Fibroblast of peridontal ligament (primary cell): Measurements from ENCODE around the gene SCD.
"Not testable (repeated sequence)": the region's sequence is repeated elsewhere in the genome, so short reads cannot be mapped to it uniquely, and the experiment has no call there.

ENCODE experiments used
- DNase-seq: peaks from one replicate; pipeline ENCODE4 v3.0.0-alpha.2; 2010; ENCODE audit errors: extremely low read depth

SCD gene

DNA sequence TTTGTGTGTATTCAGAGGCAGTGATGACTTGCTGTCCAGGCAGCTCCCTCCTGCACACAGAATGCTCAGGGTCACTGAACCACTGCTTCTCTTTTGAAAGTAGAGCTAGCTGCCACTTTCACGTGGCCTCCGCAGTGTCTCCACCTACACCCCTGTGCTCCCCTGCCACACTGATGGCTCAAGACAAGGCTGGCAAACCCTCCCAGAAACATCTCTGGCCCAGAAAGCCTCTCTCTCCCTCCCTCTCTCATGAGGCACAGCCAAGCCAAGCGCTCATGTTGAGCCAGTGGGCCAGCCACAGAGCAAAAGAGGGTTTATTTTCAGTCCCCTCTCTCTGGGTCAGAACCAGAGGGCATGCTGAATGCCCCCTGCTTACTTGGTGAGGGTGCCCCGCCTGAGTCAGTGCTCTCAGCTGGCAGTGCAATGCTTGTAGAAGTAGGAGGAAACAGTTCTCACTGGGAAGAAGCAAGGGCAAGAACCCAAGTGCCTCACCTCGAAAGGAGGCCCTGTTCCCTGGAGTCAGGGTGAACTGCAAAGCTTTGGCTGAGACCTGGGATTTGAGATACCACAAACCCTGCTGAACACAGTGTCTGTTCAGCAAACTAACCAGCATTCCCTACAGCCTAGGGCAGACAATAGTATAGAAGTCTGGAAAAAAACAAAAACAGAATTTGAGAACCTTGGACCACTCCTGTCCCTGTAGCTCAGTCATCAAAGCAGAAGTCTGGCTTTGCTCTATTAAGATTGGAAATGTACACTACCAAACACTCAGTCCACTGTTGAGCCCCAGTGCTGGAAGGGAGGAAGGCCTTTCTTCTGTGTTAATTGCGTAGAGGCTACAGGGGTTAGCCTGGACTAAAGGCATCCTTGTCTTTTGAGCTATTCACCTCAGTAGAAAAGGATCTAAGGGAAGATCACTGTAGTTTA, 15.8 kb downstream of the SCD start:
- no peak for DNase-seq

DNA sequence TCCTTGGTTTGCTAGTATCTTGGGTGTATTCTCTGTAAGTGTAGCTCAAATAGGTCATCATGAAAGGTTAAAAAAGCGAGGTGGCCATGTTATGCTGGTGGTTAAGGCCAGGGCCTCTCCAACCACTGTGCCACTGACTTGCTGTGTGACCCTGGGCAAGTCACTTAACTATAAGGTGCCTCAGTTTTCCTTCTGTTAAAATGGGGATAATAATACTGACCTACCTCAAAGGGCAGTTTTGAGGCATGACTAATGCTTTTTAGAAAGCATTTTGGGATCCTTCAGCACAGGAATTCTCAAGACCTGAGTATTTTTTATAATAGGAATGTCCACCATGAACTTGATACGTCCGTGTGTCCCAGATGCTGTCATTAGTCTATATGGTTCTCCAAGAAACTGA, 17.1 kb downstream of the SCD start:
- no peak for DNase-seq

DNA sequence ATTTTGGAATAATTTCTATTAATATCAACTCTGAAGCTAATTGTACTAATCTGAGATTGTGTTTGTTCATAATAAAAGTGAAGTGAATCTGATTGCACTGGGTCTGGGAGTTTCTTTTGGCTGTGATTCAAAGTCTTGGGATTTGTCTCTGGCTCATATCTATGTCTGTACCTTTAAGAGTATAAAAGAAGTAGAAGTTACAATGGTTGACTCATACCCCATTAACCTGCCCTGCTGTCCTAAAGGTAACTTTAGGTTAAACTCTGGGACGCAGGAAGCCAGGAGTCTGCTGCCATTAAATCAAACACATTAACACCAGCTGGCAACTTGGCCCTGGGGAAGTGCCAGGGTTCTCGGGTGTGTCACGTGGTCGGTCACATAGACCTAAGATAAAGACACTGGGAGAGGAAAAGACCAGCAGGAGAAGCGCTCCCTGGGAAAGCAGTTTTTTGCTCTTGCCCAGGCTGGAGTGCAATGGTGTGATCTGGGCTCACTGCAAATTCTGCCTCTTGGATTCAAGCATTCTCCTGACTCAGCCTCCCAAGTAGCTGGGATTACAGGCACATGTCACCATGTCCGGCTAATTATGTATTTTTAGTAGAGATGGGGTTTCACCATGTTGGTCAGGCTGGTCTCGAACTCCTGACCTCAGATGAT, 17.8 kb downstream of the SCD start:
- DNase-seq = peak; percentile 35

DNA sequence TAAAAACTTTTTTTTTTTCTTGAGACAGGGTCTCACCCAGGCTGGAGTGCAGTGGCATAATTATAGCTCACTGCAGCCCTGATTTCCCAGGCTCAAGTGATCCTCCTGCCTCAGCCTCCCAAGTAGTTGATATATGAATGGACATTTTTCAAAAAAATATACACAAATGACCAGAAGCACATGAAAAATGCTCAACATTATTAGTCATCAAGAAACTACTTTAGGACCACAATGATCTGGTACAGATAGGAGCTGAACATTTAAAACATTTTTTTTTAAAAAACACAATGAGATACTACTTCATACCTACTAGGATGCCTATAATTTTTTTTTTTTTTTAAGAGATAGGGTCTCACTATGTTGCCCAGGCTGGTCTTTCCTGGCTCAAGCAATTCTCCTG, 21.7 kb downstream of the SCD start:
- no peak for DNase-seq

DNA sequence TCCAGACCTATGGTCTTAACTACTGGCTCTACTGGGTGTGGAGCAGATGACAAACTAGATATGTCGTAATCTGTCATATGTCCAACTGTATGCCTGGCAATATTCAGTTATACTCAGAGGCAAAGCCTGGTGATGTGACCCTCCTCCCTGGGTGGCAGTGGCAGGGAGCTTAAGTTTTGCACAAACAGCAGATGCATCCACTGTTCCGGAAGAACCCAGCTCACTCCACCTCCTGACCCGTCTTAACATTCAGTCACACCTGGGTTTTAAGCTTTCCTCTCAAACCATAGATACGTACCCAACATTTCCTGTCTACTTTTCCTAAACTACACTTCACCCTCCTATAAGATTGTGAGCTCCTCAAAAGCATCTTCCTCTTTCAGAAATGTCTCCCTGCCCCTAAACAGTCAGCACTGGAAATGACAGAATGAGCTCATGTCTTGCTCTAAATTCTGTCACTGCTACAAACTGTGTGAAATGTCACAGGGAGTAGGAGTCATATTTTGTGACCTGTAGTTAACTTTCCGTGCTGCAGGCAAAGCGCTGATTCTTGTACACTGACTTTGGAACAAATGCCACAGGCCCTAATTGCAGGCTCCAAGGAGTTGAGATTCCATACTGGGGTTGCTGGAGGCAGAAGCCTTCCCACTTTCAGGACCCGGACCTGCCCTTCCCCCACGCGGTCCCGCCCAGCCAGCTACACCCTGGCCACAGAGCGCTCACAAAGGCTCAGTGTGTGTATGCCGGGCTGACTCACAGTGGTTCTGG, 23.9 kb downstream of the SCD start:
- DNase-seq = peak; percentile 81

DNA sequence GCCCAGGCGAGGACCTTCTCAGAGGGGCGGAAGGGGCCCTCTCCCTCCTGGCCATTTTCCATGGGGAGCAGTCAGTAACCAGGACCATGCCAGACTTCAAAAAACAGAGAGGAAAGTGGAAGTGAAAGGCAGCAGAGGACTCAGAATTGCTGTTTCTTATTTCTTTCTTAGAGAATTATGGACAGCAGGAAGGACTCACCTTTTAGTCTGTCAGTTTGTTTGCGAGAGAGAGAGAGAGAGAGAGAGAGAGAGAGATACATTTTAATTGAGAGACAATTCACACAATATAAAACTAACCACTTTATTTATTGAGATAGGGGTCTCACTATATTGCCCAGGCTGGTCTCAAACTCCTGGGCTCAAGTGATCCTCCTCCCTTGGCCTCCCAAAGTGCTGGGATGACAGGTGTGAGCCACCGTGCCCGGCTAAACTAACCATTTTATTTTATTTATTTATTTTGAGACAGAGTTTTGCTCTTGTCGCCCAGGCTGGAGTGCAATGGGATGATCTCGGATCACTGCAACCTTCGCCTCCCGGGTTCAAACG, 24.5 kb downstream of the SCD start:
- no peak for DNase-seq

DNA sequence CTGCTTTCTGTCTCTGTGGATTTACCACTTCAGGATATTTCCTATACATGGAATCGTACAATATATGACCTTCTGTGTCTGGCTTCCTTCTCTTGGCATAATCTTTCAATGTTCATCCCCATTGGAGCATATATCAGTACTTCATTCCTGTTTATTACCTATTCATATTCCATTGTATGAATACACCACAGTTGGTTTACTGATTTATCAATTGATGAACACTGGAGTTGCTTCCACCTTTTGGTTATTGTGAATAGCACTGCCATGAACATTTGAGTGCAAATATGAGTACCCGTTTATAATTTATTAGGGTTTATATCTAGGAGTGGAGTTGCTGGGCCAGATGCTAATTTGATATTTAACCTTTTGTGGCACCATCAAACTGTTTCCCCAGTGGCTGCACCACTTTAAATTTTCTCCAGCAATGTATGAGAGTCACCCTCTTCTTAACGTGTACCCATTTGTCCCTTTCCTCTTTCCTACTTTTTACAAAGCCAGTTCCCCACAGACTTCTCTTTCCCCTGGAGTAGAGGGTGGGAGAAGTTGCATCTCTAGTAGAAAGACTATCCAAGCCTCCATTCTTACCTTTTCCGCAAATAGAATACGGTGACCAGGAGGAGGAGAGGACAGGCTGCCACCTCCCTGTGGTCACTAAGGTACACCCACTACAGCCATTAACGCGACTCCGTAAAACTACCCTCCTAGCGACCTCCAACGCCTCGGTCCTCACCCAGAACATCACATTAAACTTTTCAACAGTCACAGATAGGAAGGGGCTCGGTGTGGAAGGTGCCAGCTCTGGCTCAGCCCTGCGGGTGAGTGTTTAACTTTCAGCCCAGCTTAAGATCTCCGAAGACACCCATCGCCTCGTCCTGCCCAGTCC, 25.6 kb downstream of the SCD start:
- DNase-seq = no peak

GRCh38 chr10:100373298-100374199, 26.5 kb downstream of the SCD start:
- peak; percentile 99 for DNase-seq

DNA sequence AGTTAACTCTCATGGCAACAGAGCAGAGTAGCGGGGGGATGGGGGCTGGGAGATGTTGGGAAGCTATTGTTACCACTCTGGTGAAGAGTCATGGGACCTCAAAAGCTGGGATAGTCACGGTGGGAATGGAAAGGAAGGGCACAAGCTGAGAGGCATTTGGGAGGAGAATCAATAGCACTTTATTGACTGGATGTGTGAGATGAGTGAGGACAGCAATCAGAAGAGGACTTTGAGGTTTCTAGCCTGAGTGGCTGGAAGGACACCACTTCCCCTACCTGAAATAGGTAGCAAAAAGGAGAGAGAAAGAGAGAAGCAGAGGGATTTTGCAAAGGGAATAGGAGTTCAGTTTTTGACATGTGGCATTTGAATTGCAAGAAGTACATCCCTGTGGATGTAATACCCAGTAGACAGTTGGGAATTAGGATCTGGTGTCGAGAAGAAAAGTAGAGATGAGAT, 27.2 kb downstream of the SCD start:
- DNase-seq = no peak

DNA sequence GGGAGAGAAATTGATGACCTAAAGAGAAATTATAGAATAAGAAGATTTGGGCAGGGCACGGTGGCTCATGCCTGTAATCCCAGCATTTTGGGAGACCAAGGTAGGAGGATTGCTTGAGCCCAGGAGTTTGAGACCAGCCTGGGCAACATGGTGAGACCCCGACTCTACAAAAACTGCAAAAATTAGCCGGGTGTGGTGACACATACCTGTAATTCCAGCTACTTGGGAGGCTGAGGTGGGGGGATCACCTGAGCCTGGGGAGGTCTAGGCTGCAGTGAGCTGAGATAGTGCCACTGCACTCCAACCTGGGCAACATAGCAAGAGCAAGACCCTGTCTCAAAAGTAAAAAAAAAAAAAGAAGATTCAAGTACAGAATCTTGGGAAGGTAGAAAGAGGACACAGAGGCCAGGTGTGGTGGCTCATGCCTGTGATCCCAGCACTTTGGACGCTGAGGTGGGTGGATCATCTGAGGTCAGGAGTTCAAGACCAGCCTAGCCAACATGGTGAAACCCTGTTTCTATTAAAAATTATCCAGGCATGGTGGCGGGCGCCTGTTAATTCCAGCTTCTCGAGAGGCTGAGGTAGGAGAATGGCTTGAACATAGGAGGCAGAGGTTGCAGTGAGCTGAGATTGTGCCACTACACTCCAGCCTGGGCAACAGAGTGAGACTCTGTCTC, 27.8 kb downstream of the SCD start:
- not testable (repeated sequence) for DNase-seq

DNA sequence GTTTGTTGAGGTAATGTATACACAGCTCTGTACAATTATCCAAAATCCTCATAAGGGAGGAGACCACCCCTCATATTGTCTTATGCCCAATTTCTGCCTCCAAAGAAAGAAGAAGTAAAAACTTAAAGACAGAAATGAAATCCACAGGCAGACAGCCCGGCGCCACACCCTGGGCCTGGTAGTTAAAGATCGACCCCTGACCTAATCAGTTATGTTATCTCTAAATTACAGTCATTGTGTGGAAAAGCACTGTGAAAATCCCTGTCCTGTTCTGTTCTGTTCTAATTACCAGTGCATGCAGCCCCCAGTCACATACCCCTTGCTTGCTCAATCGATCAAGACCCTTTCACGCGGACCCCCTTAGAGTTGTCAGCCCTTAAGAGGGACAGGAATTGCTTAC, 29.6 kb downstream of the SCD start:
- not testable (repeated sequence) for DNase-seq

GRCh38 chr10:100377830-100378229, 30.8 kb downstream of the SCD start:
- DNase-seq = no peak

DNA sequence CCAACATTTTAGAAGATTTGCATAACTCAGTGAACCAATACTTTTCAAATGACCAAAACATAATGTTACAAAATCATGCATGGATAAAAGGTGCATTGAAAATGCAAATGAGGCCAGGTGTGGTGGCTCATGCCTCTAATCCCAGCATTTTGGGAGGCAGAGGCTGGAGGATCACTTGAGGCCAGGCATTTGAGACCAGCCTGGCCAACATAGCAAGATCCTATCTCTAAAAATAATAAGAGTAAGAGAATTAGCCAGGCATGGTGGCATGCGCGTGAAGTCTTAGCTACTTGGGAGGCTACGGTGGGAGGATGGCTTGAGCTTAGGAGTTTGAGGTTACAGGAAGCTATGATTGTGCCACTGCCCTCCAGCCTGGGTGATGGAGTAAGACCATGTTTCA, 33.4 kb downstream of the SCD start:
- no peak for DNase-seq

DNA sequence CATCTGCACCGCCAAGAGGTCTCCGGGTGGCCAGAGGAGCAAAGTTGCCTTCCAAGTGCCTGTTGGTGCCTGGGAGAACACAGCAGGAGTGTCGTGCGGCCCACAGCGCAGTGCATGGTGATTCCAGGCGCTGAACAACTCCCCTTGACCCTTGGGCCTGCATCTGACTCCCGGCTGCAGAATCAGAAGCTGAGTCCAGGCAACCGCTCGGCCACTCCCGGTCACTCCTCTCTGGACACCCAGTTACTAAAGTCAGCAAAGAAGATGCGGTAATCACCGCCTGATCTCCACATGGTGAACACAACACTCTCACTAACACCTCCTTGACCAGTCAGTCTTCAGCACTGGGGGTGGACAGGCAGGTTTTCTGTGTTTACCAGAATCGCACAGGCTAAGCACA, 35.5 kb downstream of the SCD start:
- no peak for DNase-seq

GRCh38 chr10:100383251-100383650, 36.2 kb downstream of the SCD start:
- DNase-seq = no peak

DNA sequence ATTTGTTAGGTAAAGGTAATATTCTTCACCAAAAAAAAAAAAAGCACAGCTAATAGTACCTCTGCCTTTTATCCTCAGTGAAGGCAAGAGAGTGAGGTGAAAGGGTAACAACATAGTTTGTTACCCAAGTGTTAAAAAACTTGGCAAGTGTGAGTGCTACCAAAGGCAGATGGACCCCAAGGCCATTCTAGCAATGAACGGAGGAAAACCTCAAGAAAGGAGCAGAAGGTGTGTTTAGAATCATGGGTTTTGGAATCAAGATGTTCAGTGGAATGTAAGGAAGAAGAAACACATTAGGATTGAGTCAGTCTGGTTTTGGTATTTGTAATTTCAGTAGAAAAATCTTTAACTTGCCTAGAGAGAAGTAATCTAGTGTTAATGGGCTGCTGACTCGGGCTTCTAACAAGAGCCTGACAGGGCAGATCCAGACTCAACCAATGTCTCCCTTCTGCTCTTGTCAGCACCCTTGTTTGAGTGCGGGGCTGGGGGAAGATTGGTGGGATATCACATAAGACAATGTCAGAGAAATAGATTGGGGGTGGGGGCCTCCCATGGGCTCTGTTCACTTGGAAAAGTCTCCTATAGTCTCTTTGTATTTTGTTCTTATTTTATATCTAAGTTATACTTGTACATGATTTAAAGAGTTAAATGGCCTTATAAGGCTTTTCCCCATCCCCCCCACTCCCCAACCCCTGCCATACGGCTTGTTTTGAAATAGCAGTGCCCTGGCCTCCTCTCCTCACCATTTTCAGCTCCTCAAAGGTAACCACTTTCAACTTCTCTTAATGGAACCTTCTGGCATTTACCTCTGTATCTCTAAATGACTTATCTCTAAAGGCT, 44.4 kb downstream of the SCD start:
- no peak for DNase-seq

- DNase-seq = no peak
Measured at GRCh38 chr10:100392686-100393003, 45.6 kb downstream of the SCD start.

DNA sequence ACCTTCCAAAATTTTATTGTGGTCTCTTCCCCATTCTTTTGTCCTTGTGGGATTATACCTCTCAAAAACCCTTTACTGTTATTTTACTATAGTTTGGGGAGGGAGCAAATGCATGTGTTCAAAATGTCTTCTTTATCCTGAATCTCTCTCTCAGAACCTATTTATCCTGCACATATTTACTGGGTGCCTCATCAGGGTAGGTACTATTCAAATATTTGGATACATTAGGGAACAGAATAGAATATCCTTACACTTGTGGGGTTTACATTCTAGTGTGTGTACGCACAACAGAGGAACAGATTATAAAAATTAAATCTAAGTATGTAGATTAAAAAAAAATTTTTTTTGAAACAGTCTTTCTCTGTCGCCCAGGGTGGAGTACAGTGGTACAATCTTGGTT, 48.6 kb downstream of the SCD start:
- DNase-seq = no peak

- DNase-seq = no peak
Measured at GRCh38 chr10:100396605-100397004, 49.6 kb downstream of the SCD start.
